Brain microvascular endothelial cell (primary cell): Measurements from ENCODE around the gene DRC3.

Experiments used
- DNase-seq: peaks from one replicate; pipeline ENCODE4 v3.0.0-alpha.2; 2020
- H3K27ac ChIP-seq: fragments of 250-450 bp; sonication (Bioruptor Pico); 2 replicates; pipeline ENCODE4 v1.5.1; 2020; ENCODE audit warnings: mild to moderate bottlenecking, moderate library complexity
- H3K27me3 ChIP-seq: fragments of 250-450 bp; sonication (Bioruptor Pico); replicated peaks from 2 replicates; pipeline ENCODE4 v1.5.1; 2020; ENCODE audit warnings: mild to moderate bottlenecking
- H3K36me3 ChIP-seq: fragments of 250-450 bp; sonication (Bioruptor Pico); replicated peaks from 2 replicates; pipeline ENCODE4 v1.5.1; 2020; ENCODE audit warnings: mild to moderate bottlenecking
- H3K4me3 ChIP-seq: 2 replicates; pipeline ENCODE4 v1.5.1; 2011; ENCODE audit warnings: low read depth, mild to moderate bottlenecking, control low read depth, low read length, moderate library complexity
- CTCF ChIP-seq: IDR thresholded peaks from 2 replicates; pipeline ENCODE4 v1.5.1; 2011; ENCODE audit warnings: low read depth, mild to moderate bottlenecking, moderate library complexity, low read length, control low read depth, inconsistent platforms; ENCODE audit errors: missing control alignments
- in situ Hi-C: cut with HindIII; loops from 2 replicates; pipeline ENCODE4 v1.10.0; 2017; ENCODE audit warnings: low sequenced_read_pairs, low pct_ligation_motif_present

The DRC3 gene

GRCh38 chr17:17972126-17972951 lies at the start of gene DRC3, which contains the start of gene TOM1L2:
TSS of gene DRC3 (plus strand) at chr17:17972862. CDS start at chr17:17977599, 4,737 bp downstream.
TSS of gene TOM1L2 (minus strand) at chr17:17972400. CDS start at chr17:17972313, 87 bp downstream.
- Histone ChIP-seq H3K4me3 (peak within 1 kb of the TSS; percentile 76), H3K27ac (peak within 1 kb of the TSS; percentile 65), H3K27me3 (no peaks in the 10 kb centered on the region), H3K36me3 (no peaks in the 10 kb centered on the region)
- in situ Hi-C loops = no loop called here
- TF ChIP-seq CTCF = no peak
- DNase-seq = peak; percentile 100

GRCh38 chr17:17924131-17924856 lies 48.4 kb upstream of the DRC3 start:
- Histone ChIP-seq H3K4me3 (no peak overlapping the region), H3K27ac (peak overlapping the region; percentile 34), H3K36me3 (no peaks in the 10 kb centered on the region), H3K27me3 (no peaks in the 10 kb centered on the region)
- no peak for TF ChIP-seq CTCF
- DNase-seq = peak; percentile 15
- in situ Hi-C loops = no loop called here

GRCh38 chr17:17924857-17925250 lies 47.8 kb upstream of the DRC3 start:
- TF ChIP-seq CTCF = no peak
- no peaks in the 10 kb centered on the region for H3K27me3 ChIP-seq
- DNase-seq = no peak
- H3K4me3 ChIP-seq = no peak overlapping the region
- in situ Hi-C loops = no loop called here
- H3K27ac ChIP-seq = peak overlapping the region; percentile 34
- H3K36me3 ChIP-seq = no peaks in the 10 kb centered on the region

- no peak overlapping the region for H3K27ac ChIP-seq
- H3K4me3 ChIP-seq = no peak overlapping the region
- no peaks in the 10 kb centered on the region for H3K36me3 ChIP-seq
- TF ChIP-seq CTCF = no peak
- no peaks in the 10 kb centered on the region for H3K27me3 ChIP-seq
- in situ Hi-C loops = no loop called here
- DNase-seq = no peak
Observed at GRCh38 chr17:17926036-17926435, 46.6 kb upstream of the DRC3 start.

GRCh38 chr17:17926840-17927449 lies 45.7 kb upstream of the DRC3 start:
- Histone ChIP-seq H3K36me3 (no peaks in the 10 kb centered on the region), H3K4me3 (no peak overlapping the region), H3K27me3 (no peaks in the 10 kb centered on the region), H3K27ac (no peak overlapping the region)
- TF ChIP-seq CTCF = no peak
- DNase-seq = no peak
- in situ Hi-C loops = no loop called here
